ENCODE data around the gene LFNG. TPM values are rescaled to one million over a fixed set of nuclear protein-coding genes. Genes with fewer than 3 reads are reported as not detected.

Gene LFNG
- polyA plus RNA-seq (ENCODE audit: insufficient read length in 12 of 12), result 10 to 100 TPM in 11 of 12 donors, not detected in 1; 11.6 to 27.9 (median 18.4) TPM
- long read RNA-seq, donor 1, transcript LFNG-201 (8 exons, 2,377 nt), result major isoform, 6 of 6 reads
- long read RNA-seq, donor 1, partial matches to known transcripts, result 0 of 6 reads
- long read RNA-seq, donor 1, other reads (novel, unspliced or antisense), result 0 of 6 reads
- long read RNA-seq, donor 2, partial matches to known transcripts, result 5 of 9 reads
- long read RNA-seq, donor 2, other reads (novel, unspliced or antisense), result 0 of 9 reads
- long read RNA-seq, donor 3, transcript LFNG-201 (8 exons, 2,377 nt), result major isoform, 9 of 9 reads
- long read RNA-seq, donor 3, partial matches to known transcripts, result 0 of 9 reads
- long read RNA-seq, donor 3, other reads (novel, unspliced or antisense), result 0 of 9 reads
- long read RNA-seq, donor 4, partial matches to known transcripts, result 7 of 11 reads
- long read RNA-seq, donor 4, other reads (novel, unspliced or antisense), result 0 of 11 reads
- long read RNA-seq, donor 5, transcript LFNG-201 (8 exons, 2,377 nt), result major isoform, 5 of 16 reads
- long read RNA-seq, donor 5, partial matches to known transcripts, result 11 of 16 reads
- long read RNA-seq, donor 5, other reads (novel, unspliced or antisense), result 0 of 16 reads
- long read RNA-seq, donor 6, partial matches to known transcripts, result 0 of 2 reads
- long read RNA-seq, donor 6, other reads (novel, unspliced or antisense), result 0 of 2 reads
- long read RNA-seq, donor 7, transcript LFNG-201 (8 exons, 2,377 nt), result major isoform, 7 of 8 reads
- long read RNA-seq, donor 7, partial matches to known transcripts, result 0 of 8 reads
- long read RNA-seq, donor 7, other reads (novel, unspliced or antisense), result 0 of 8 reads
- long read RNA-seq, donor 8, transcript LFNG-201 (8 exons, 2,377 nt), result major isoform, 6 of 6 reads
- long read RNA-seq, donor 8, partial matches to known transcripts, result 0 of 6 reads
- long read RNA-seq, donor 8, other reads (novel, unspliced or antisense), result 0 of 6 reads
- long read RNA-seq, donor 9, partial matches to known transcripts, result 0 of 4 reads
- long read RNA-seq, donor 9, other reads (novel, unspliced or antisense), result 0 of 4 reads
- long read RNA-seq, donor 10, transcript LFNG-201 (8 exons, 2,377 nt), result major isoform, 9 of 15 reads
- long read RNA-seq, donor 10, partial matches to known transcripts, result 6 of 15 reads
- long read RNA-seq, donor 10, other reads (novel, unspliced or antisense), result 0 of 15 reads
- long read RNA-seq, donor 11, transcript LFNG-201 (8 exons, 2,377 nt), result major isoform, 5 of 10 reads
- long read RNA-seq, donor 11, partial matches to known transcripts, result 5 of 10 reads
- long read RNA-seq, donor 11, other reads (novel, unspliced or antisense), result 0 of 10 reads

- peak; percentile 90 for DNase-seq
Observed at GRCh38 chr7:2519119-2519930, at the start of gene LFNG. LFNG (plus strand) TSS chr7:2519774; CDS start chr7:2519862, 88 bp downstream.

- no peak for DNase-seq
Observed at GRCh38 chr7:2470204-2471021, 49.2 kb upstream of the LFNG start.

GRCh38 chr7:2471022-2471329, 48.6 kb upstream of the LFNG start:
- no peak for DNase-seq

- no peak for DNase-seq
Observed at GRCh38 chr7:2471396-2471795, 48.2 kb upstream of the LFNG start.

- DNase-seq, result no peak
Observed at GRCh38 chr7:2472739-2473138, 46.8 kb upstream of the LFNG start.

- no peak for DNase-seq
Observed at GRCh38 chr7:2473496-2474180, 45.9 kb upstream of the LFNG start.

GRCh38 chr7:2474224-2474623, 45.4 kb upstream of the LFNG start:
- DNase-seq, result no peak

GRCh38 chr7:2474813-2475677, 44.5 kb upstream of the LFNG start:
- no peak for DNase-seq

GRCh38 chr7:2475678-2476015, 43.9 kb upstream of the LFNG start:
- no peak for DNase-seq

- no peak for DNase-seq
Observed at GRCh38 chr7:2476298-2476697, 43.3 kb upstream of the LFNG start, which contains the start of gene GRIFIN. GRIFIN (minus strand) TSS chr7:2476398; CDS start chr7:2476383, 15 bp downstream.

GRCh38 chr7:2476776-2477446, 42.7 kb upstream of the LFNG start:
- DNase-seq, result no peak

GRCh38 chr7:2477447-2478398, 41.9 kb upstream of the LFNG start:
- no peak for DNase-seq

- DNase-seq, result no peak
Observed at GRCh38 chr7:2478399-2478785, 41.2 kb upstream of the LFNG start.

GRCh38 chr7:2478800-2479199, 40.8 kb upstream of the LFNG start:
- DNase-seq, result no peak

GRCh38 chr7:2479276-2480069, 40.1 kb upstream of the LFNG start:
- DNase-seq, result no peak

GRCh38 chr7:2480070-2480408, 39.5 kb upstream of the LFNG start:
- peak; percentile 68 for DNase-seq

All from muscle of arm (tissue), 14 donors.